Type B pancreatic cell (in vitro differentiated cells): ENCODE measurements around the gene PODXL. TPM values are rescaled to one million over a fixed set of nuclear protein-coding genes. Genes with fewer than 3 reads are reported as not detected.

ENCODE experiments used
- DNase-seq: peaks from one replicate; pipeline ENCODE4 v3.0.0; 2021; ENCODE audit warnings: mixed read lengths; ENCODE audit not compliant: unreplicated experiment; ENCODE audit errors: extremely low spot score
- H3K27ac Mint-ChIP-seq: 2 replicates; pipeline ENCODE4 v1.8.0; 2021; ENCODE audit warnings: mild to moderate bottlenecking, mixed read lengths
- H3K27me3 Mint-ChIP-seq: 2 replicates; pipeline ENCODE4 v1.8.0; 2021; ENCODE audit warnings: mixed read lengths
- H3K36me3 Mint-ChIP-seq: 2 replicates; pipeline ENCODE4 v1.8.0; 2021; ENCODE audit warnings: mixed read lengths
- H3K4me1 Mint-ChIP-seq: one replicate; pipeline ENCODE4 v1.8.0; 2021; ENCODE audit warnings: mixed read lengths; ENCODE audit not compliant: unreplicated experiment
- H3K4me3 Mint-ChIP-seq: 2 replicates; pipeline ENCODE4 v1.8.0; 2021; ENCODE audit warnings: mild to moderate bottlenecking, mixed read lengths
- H3K9me3 Mint-ChIP-seq: 2 replicates; pipeline ENCODE4 v1.8.0; 2021; ENCODE audit warnings: mixed read lengths
- CTCF ChIP-seq: fragments of 200-600 bp; sonication (generic); conservative IDR thresholded peaks from 2 replicates; pipeline ENCODE4 v1.5.0; 2021; ENCODE audit warnings: antibody characterized with exemption, mild to moderate bottlenecking
- total RNA-seq: library from RNA; stranded (reverse); gene quantifications from 2 replicates; pipeline ENCODE4 v1.2.1, GENCODE V29; 2021; ENCODE audit warnings: low replicate concordance

PODXL gene
- total RNA-seq, 1 donor from 2014 or later: 44.1 TPM

GRCh38 chr7:131548371-131548770 lies 8.1 kb downstream of the PODXL start:
- H3K27me3 Mint-ChIP-seq: peaks cover 11% of the 10 kb centered on the region
- no peak overlapping the region for H3K4me3 Mint-ChIP-seq
- H3K4me1 Mint-ChIP-seq: peaks cover 14% of the 10 kb centered on the region
- H3K36me3 Mint-ChIP-seq: no peaks in the 10 kb centered on the region
- no peak overlapping the region for H3K27ac Mint-ChIP-seq
- no peak for TF ChIP-seq CTCF
- no peak for DNase-seq
- no peaks in the 10 kb centered on the region for H3K9me3 Mint-ChIP-seq

GRCh38 chr7:131547589-131547988 lies 8.8 kb downstream of the PODXL start:
- Mint-ChIP-seq H3K4me1 (peaks cover 14% of the 10 kb centered on the region), H3K9me3 (no peaks in the 10 kb centered on the region), H3K4me3 (no peak overlapping the region), H3K36me3 (no peaks in the 10 kb centered on the region), H3K27me3 (peaks cover 3% of the 10 kb centered on the region), H3K27ac (no peak overlapping the region)
- no peak for DNase-seq
- no peak for TF ChIP-seq CTCF

- no peak overlapping the region for H3K4me3 Mint-ChIP-seq
- DNase-seq: no peak
- TF ChIP-seq CTCF: peak; percentile 77
- peaks cover 19% of the 10 kb centered on the region for H3K4me1 Mint-ChIP-seq
- H3K27ac Mint-ChIP-seq: no peak overlapping the region
- no peaks in the 10 kb centered on the region for H3K27me3 Mint-ChIP-seq
- H3K36me3 Mint-ChIP-seq: no peaks in the 10 kb centered on the region
- H3K9me3 Mint-ChIP-seq: no peaks in the 10 kb centered on the region
These were observed 9.8 kb downstream of the PODXL start for GRCh38 chr7:131546583-131547141.

- no peak for DNase-seq
- no peak overlapping the region for H3K27ac Mint-ChIP-seq
- no peaks in the 10 kb centered on the region for H3K9me3 Mint-ChIP-seq
- no peaks in the 10 kb centered on the region for H3K27me3 Mint-ChIP-seq
- no peak for TF ChIP-seq CTCF
- no peak overlapping the region for H3K4me3 Mint-ChIP-seq
- no peaks in the 10 kb centered on the region for H3K36me3 Mint-ChIP-seq
- H3K4me1 Mint-ChIP-seq: peaks cover 20% of the 10 kb centered on the region
These were observed 10.3 kb downstream of the PODXL start for GRCh38 chr7:131546126-131546525.

GRCh38 chr7:131544449-131545301 lies 11.8 kb downstream of the PODXL start:
- Mint-ChIP-seq H3K9me3 (no peaks in the 10 kb centered on the region), H3K4me3 (peak overlapping the region; percentile 34), H3K4me1 (peaks cover 31% of the 10 kb centered on the region), H3K36me3 (no peaks in the 10 kb centered on the region), H3K27me3 (no peaks in the 10 kb centered on the region), H3K27ac (peak overlapping the region; percentile 13)
- no peak for DNase-seq
- TF ChIP-seq CTCF: no peak
